Stimulated activated CD4-positive, alpha-beta T cell treated with anti-CD3 and anti-CD28 coated beads, TNF-alpha, amount 100 ng/mL, for 48 hours (primary cell): Measurements from ENCODE around the gene ARAP3.

Experiments used
- DNase-seq, 3 donors: peaks; one replicate each; pipeline ENCODE4 v3.0.0-alpha.2; 2020; ENCODE audit warnings: low read depth in 3 of 3

The ARAP3 gene

DNA sequence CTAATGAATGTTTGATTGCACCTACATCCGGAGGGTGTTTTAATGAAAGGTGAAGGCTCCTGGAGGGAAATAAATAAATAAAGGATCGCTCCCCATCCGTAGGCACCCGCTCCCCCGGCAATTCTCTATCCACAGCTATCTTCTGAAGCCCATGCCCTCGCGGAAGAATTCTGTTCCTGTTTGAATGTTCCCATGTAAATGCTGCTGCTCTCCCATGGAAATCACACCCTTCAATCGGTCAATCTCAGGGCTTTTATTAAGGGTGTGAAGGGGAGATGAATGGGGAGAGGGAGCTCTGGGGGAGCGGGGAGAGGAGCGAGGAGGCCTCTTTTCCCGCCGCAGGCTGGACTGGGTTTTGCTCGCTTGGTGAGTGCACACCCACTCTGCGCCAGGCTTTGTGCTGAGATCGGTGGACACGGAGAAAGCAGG is 21.1 kb upstream of the ARAP3 start:
- no peak for DNase-seq

DNA sequence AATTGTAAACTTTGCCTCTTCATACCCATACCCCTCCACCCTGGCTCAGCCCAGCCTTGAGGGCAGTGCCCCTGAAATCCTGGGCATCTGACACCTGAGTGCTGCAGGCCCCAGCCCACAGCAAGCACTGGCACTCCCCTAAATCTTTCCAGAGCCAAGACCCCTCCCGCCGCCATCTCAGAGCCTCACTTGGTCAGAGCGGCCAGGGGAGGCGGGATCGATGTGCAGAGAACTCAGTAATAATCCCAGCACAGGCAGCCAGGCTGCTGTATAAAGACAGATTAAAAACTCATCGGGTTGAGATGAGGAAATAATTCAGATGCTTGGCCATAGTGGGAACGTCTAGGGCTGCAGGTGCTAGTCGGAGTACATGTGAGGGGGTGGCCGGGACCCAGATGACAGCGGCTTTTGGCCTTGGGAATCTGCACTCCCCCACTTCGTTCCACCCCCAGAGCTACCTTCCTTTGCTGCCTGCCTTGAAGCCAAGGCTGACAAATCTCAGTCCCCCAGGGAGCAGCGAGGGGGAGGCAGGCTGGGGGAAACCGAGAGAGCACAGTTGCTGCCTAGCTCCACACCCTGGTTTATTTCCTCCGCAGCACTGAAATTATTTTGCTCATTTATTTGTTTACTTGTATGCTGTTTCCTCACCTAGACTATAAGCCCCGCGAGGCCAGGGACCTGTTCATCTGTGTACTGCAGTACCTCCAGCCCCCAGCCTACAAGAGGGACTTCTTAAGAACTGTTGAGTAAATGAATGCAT is 19.5 kb upstream of the ARAP3 start:
- no peak for DNase-seq

DNA sequence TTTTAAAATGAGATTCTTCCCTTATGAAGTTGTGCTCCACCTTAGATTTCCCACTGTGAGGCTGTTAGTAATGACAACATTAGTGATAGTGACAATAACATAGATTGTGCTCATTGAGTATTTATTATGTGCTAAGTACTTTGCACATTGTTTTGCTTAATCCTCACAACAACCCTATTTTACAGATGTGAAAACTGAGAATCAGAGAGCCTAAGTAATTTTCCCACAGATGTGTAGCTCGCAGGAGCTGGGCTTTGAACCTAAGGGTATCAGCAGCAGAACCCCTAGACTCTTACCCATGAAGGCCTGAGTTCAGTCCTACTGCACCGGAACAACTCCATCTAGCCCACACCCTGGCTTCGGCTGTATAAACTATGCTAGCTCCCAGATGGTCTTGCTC is 15.6 kb upstream of the ARAP3 start:
- DNase-seq: no peak

DNA sequence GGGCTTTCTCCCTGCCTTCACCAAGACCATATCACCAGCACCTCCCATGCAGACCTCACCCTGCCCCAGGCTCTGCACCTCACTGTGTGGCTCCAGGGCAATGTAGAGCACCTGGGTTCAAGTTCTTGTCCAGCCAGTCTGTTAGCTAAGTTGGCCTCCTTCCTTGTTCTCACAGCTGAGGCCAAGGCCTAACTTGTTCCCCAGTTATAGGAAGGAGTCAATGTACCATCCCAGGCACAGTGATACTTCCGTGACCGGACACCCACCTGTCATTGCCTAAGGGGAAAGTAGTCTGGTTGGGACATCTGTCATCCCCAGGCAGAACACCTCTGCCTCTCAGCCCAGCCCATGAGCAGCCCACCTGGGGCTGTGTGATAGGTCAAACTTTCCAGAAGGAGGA is 14.4 kb upstream of the ARAP3 start:
- DNase-seq: no peak

DNA sequence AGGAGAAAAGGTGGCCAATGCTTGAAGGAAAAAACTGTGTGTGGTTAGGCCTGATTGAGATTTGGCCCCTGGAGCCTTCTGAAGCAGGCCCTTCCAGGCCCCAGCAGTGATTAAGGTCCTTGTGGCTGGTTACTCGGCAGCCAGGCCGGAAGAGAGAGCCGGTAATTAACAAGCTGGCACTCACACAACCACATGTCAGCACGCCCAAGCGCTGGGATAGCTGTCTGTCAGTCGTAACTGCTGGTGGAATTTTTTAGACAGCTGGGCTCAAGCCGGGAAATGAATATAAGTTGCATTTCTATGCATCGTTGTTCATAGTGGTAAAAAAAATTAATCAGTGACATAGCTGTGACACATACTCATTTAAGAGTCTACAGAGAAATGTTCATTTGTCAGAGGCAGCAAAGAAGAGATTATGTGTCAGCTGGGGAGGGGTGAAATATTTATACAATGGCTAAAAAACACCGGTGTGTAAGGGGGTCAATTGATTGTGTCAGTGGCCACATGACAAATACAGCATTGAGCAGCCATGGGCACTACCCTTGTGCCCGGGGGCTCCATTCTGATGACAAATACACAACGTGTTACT is 13.7 kb upstream of the ARAP3 start:
- DNase-seq: no peak

DNA sequence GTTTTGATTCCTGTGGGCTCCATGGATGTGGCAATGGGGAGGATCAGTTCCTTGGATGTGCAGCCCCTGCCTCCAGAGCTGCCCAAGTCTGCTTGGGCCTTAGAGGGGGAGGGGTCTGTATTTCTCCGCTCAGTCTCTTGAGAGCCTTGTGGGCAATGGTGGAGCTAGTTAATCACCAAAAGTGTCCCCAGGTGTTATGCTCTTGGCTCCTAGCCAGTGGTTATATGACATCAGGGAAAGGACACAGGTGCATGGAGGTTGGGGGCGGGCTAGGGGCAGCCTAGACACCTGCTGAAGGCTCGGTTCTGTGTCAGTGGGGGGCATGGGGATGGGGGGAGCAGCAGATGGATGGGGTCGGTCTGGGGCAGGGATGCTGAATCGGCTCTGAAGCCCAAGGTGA is 12.4 kb upstream of the ARAP3 start:
- DNase-seq: no peak

DNA sequence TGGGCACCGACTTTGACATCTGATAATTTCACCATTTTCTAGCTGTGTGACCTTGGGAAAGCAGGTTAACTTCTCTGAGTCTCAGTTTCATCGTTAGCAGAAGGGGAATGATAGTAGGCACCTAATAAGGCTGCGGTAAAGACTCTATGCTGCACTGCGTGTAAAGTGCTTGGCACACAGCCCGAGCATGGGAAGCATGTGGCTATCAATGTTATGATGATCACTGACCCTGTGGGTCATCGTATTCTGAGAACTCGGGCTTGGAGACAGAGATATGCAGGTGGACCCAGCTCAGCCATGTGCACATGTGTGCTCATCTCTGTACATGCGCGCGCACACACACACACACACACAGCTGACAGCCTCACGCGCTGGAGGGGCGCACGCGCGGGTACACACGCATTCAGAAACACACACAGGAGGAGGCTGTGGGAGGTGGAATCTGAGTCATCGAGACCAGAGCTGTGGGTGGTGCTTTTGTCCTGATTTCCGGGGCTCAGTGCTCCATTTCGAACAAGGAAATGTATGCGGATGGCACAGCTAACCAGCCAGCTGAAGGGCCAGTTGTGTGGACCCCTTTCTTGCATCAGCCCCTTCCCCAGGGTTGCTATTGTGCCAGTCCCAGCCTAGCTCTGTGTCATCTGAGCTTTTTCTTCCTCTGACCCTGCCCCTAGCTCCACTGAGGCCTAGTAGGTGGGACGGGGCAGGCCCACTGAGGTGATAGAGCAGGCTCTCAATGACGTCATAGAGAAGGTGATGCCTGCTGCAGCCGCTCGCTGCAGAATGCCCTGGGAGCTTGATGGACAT is 11.1 kb upstream of the ARAP3 start:
- DNase-seq: peak; percentile 66 to 75 (median 67)

DNA sequence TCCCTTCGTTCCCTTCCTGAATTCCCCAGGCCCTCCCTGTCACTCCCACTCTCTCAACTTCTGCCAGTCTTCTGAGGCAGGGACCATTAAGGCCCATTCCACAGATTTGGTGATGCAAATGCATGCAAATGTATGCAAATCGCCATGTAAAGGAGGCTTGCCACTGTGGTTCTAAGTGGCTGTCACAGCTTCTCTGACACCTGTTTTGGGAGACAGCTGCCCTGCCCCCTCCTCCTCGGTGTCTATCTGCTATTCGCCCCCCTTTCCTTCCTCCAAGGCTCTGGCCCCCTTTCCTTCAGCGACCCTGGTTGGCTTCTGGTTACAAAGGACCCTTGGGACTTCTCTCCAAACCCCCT is 10.5 kb upstream of the ARAP3 start:
- DNase-seq: no peak

DNA sequence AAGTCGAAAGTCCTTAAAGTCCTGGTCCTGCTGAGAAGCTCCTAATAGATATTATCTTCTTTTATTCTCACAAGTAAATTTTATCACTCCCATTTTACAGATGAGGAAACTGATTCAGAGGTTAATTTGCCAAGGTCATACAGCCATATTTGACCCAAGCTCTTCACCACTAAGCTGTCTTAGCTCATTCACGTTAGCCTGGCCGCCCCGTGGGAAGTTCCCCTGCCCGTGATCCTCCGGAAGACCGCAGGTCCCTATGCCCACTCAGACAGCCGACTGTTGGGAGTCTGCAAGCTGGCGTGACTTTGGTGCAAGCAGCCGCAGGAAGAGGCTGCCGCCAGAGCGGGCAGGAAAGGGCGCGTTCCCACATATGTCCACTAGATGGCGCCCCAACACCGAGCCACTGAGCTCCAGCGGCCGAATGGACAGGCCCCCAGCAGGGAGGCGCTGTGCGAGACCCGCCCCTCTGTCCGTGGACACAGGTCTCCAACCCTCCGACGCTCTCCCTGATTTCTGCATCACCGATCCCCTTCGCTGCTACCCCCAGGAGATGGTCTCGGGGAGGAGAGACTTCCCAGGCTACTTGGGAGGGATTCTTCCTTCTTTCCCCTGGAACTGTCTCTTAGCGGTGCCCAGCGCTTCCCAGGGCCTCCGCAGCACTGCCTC is 10.0 kb upstream of the ARAP3 start:
- DNase-seq: peak; percentile 76 to 81 (median 80)

DNA sequence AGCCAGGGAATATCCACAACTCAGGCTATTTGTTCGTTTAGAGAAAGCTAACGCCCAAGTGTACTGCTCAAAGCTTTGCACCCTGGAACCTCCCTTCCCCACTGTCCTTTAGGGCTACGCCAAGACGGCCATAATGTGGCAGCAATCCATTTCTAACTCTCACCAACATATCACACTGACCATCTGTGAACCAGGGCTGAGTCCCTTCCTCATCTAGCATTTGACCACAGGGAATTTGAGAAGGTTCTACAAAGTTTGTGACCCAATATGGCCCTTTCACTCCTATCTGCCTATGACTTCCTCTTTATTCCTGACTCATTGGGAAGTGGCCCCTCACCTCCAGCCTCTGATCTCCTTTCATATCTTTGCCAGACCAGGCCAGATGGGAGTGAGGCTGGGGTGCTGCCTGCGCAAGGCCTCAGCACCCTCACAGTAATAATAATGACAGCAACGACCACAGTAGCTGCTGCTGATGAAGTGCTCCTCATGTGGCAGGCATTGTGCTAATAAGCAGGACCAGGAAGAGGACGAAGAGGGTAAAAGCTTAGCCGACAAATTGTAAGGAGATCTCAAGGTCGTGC is 9.3 kb upstream of the ARAP3 start:
- no peak for DNase-seq

DNA sequence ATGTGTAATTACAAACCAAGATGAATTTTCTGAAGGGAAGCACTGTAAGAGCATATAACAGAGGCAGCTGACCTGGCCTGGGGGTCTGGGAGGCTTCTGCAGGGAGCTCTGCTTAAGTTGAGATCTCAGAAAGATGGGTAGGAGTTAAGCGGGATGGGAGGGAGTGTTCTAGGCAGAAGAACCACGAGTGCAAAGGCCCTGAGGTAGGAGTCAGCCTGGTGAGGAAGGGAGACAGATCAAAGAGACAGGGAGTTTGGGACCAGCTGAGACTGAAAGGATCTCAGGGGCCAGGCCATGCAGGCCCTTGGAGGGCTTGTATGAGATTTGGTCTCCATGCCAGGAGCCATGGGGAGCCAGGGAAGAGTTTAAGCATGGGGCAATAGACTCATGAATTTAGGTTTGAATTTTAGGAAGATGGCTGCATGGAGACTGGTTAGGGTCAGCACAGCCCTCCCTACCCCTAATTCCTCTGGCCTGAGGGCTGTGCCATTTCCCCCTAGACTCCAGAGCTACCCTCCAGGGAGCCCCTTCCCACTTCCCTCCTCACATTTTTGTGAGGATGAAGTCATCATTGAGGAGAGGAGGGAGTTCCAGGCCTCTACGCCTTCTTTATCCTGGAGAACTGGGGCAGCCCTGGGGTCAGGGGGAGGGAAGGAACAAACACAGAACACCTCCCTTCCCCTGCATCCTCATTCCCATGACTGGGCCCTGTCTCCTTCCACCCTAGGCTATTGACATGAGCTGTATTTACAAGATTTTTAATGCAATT is 4.8 kb upstream of the ARAP3 start:
- no peak for DNase-seq

DNA sequence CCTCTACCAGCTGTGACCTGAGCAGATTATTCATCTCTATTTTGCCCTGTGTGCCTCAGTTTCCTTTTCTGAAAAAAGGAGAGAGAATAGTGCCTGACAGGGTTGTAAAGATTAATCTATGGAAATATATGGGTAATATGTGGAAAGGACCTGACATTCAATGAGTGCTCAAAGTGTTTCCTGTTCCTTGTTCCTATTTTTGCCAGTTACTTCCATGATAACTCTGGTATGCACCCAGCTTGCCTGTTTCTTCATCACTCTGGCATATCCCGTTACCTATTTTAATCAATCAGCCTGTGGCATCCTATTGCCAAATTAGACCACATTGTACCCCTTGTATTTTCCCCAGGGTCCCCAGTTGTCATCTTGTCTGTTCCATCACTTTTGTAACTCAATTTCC is 3.6 kb upstream of the ARAP3 start:
- no peak for DNase-seq

DNA sequence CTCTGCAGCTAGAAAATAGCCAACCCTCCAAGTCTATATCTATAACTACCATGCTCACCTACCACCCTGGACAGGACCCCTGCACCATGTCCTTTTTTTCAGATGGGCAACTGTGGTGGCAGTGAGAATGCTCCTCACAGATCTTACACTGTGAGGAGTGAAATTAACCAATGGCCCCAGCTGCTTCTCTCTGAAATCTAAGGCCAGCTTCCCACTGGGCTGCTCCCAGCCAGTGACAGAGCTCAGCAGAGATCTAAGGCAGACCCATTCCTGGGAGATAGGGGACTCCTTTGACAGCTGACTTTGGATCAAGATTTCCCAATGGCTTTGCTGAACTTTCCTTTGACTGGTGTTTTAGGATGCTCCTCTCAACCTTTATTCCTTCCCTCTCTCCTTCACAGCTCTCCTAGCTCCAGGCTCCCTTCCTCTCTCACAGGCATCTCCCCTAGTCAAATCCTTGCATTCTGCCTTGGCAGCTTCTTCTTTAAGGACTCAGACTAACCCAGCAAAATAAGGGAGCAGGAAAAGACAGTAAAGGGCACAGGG is 1.6 kb upstream of the ARAP3 start:
- no peak for DNase-seq

DNA sequence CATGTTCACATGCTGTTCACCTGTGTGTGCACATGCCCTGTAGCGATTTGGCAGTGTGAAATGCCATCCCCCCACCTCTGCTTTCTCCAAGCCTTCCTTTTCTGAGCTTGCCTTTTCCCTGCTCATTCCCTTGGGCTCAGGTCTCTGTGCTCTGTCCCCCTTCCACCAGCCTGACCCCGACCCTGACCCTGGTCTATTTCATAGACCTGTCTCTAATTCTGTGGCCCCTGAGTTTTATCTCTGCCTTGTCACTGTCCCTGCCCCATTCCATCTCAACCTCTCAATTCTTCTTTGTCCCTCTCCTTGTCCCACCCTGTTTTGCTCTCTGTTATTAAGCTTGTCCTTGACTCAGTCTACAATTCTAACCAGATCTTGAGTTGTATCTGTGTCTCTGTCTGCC is 735 bp downstream of the ARAP3 start:
- DNase-seq: no peak

DNA sequence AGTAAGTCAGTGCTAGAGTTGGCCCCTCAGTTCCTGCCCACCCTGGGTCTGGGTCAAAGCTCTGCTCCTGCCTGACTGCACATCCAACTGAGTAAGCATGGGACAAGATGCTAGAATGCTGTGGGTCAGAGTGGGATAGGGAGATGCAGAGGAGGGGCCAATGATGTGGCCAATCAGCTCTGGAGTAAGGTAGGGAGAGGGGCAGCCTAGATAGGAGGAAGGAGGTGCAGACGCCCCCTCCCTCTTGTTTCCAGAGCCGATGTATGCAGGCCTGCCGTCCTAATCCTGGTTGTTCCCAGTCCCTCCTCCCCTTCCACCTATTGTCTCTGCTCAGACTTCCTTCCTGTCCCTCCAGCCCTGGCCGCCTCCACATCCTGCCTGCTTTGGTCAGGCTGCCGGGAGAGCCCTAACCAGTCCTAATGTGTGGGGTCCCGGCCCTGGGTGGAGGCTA is 1.3 kb downstream of the ARAP3 start:
- no peak for DNase-seq

DNA sequence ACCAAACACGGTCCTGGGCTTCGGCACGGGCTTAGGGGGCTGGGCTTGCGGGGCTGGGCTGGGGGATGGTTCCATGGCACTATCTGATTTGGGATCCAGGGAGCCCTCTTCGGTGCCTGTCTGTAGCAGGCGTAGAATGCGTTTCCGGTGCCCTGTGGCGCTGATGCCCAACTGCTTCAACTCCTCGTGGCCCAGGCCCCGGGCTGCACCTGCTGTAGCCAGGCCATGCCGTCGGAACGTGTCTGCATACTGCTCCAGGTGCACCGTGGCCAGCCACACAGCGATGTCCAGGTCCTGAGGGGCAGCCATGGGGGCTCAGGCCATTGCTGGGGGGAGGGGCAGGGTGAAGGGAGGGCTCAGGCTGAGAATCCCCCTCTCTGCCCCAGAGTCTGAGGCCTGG is 1.9 kb downstream of the ARAP3 start:
- DNase-seq: no peak

DNA sequence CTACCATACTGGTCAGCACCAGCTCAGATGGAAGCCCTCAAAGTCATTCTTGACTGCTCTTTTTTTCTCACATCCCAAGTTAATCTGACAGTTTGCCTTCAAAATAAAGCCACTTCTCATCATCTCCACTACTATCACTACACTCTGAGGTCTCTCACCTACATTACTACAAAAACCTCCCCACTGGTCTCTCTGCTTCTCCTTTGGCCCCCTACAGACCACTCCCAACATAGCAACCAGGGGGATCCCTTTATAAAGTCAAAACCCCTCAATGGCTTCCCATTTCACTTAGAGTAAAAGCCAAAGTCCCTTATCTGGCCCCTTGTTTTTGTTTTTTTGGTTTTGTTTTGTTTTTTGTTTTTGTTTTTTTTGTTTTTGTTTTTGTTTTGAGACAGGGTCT is 4.6 kb downstream of the ARAP3 start:
- no peak for DNase-seq

DNA sequence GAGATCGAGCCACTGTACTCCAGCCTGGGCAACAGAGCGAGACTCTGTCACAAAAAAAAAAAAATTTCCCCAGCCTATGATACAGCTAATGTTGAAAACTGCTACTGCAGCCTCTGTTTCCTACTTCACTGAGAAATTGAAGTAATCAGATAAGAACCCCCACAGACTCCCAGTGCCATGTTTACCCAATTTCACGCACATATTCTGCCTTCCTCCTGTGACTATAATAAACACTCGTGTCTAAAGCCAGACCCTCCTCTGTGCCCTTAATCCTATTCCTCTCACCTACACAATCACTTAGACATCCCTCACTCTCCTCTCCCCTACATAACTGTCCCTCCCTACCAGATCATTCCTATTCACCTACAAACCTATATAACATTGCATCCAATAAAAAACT is 6.4 kb downstream of the ARAP3 start:
- DNase-seq: no peak

DNA sequence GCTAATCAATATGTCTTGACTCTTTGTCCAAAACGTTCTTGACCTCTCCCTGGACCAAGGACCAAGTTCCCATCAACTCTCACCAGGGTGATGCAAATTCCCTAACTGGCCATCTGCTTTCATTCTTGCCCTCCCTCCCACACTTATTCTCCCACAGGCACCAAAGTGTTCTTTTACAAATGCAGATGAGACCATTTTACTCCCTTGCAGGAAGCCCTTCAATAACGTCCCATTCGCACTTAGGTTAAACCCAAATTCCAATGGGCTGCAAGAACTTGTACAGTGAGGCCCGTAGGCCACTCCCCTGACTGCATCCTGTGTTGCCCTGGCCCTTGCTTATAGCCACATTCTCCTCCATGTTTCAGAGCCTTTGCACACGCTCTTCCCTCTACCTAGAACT is 7.3 kb downstream of the ARAP3 start:
- DNase-seq: no peak

DNA sequence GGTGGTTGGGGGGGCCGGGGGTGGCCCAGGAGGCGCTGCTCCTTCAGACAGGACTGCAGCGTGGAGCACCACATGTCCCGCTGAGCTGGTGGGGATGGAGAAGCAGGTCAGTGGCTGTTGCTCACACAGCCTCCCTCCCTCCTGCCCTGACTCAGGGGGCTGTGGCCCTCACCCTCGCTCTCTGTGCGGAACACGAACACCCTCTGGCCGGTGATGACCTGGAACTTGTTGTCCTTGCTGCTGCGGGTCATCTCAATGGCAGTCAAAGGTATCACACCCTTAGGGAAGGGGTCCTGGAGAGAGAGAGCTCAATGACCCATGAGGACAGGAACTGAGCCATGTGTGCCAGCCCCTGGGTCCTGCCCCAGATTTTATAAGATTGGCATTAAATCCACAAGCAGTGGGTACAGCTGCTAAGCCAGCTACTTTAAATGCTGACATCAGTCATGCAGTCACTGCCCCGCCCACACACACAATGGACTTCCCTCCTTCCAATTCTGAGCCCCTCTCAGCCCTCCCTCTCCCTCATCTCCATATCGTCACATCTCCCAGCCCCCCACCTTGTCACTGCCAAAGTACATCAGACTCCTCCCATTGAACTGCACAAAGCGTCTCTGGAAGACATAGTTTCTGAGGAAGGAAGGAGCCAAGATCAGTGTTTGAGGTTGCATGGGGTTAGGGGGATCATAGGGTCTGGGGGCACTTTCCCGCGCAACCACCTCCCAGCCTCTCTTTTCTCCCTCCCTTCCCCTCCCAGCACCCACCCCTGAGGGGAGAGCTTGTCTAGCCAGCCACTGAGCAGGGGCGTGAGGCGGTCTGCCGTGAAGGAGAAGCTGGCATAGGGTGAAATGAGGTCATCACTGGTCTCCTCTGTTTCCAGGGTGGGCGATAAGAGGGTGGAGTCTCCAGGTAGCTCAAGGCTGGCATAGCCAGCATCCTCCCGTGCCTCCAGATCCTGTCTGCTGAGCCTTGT is 8.9 kb downstream of the ARAP3 start:
- no peak for DNase-seq
